HL-60 (cell line): ENCODE results near the gene MBNL1.

Source experiments
- DNase-seq, 2 experiments: peaks; one replicate each; pipeline ENCODE4 v3.0.0-alpha.2; 2010 to 2020; ENCODE audit warnings: low read depth in 1 of 2, low spot score in 1 of 2
- H3K27ac ChIP-seq: fragments of 250-450 bp; sonication (Bioruptor Pico); replicated peaks from 2 replicates; pipeline ENCODE4 v1.5.1; 2020; ENCODE audit warnings: mild to moderate bottlenecking, moderate library complexity
- H3K27me3 ChIP-seq: fragments of 250-450 bp; sonication (Bioruptor Pico); 2 replicates; pipeline ENCODE4 v1.5.1; 2021; ENCODE audit warnings: mild to moderate bottlenecking, moderate library complexity; ENCODE audit not compliant: insufficient read depth, poor library complexity, severe bottlenecking
- H3K4me3 ChIP-seq: replicated peaks from 2 replicates; pipeline ENCODE4 v1.5.1; 2011; ENCODE audit warnings: mild to moderate bottlenecking, control low read depth, low read length; ENCODE audit not compliant: insufficient read depth
- CTCF ChIP-seq: IDR thresholded peaks from one replicate; pipeline ENCODE4 v1.5.1; 2011; ENCODE audit warnings: low read length, control low read depth, inconsistent platforms; ENCODE audit not compliant: insufficient read depth
- GABPA ChIP-seq: IDR thresholded peaks from 2 replicates; pipeline ENCODE4 v1.6.1; 2012; ENCODE audit warnings: low read depth
- POLR2AphosphoS5 ChIP-seq: IDR thresholded peaks from 2 replicates; pipeline ENCODE4 v1.6.1; 2012; ENCODE audit warnings: low read depth
- REST ChIP-seq: IDR thresholded peaks from 2 replicates; pipeline ENCODE4 v1.6.1; 2012; ENCODE audit warnings: low read depth; ENCODE audit not compliant: insufficient replicate concordance
- SPI1 ChIP-seq: IDR thresholded peaks from 2 replicates; pipeline ENCODE4 v1.6.1; 2012; ENCODE audit warnings: low read depth, mild to moderate bottlenecking, borderline replicate concordance

MBNL1 gene

GRCh38 chr3:152222327-152222726, 46.4 kb upstream of the MBNL1 start:
- no peak for TF ChIP-seq POLR2AphosphoS5
- TF ChIP-seq GABPA, result no peak
- TF ChIP-seq SPI1, result no peak
- no peak for TF ChIP-seq CTCF
- TF ChIP-seq REST, result no peak
- no peak overlapping the region for H3K4me3 ChIP-seq
- no peaks in the 10 kb centered on the region for H3K27me3 ChIP-seq
- H3K27ac ChIP-seq, result no peak overlapping the region
- DNase-seq, result no peak

GRCh38 chr3:152225201-152225600, 43.5 kb upstream of the MBNL1 start:
- DNase-seq, result no peak
- H3K27ac ChIP-seq, result no peak overlapping the region
- H3K27me3 ChIP-seq, result no peaks in the 10 kb centered on the region
- H3K4me3 ChIP-seq, result no peak overlapping the region
- TF ChIP-seq REST (no peak), GABPA (no peak), POLR2AphosphoS5 (no peak), SPI1 (no peak), CTCF (no peak)

- no peak for DNase-seq
- Histone ChIP-seq H3K27ac (no peak overlapping the region), H3K27me3 (no peaks in the 10 kb centered on the region), H3K4me3 (no peak overlapping the region)
- TF ChIP-seq GABPA (no peak), SPI1 (no peak), REST (no peak), CTCF (no peak), POLR2AphosphoS5 (no peak)
These were observed 42.6 kb upstream of the MBNL1 start for GRCh38 chr3:152226176-152226575.
